ENCODE results near the gene CST7.

CST7 gene

GRCh38 chr20:25006431-25007167 lies 57.5 kb downstream of the CST7 start:
- TF ChIP-seq SIN3A (IDR thresholded peaks at IDR 0.05; ENCODE audit: borderline replicate concordance, insufficient read depth, low read length) (no peak), POLR2AphosphoS5 (IDR thresholded peaks at IDR 0.05; ENCODE audit: low read depth, low read length) (no peak), TAF1 (IDR thresholded peaks at IDR 0.05; ENCODE audit: borderline replicate concordance, insufficient read depth, low read length) (no peak), FOXP2 (optimal IDR thresholded peaks at IDR 0.05; ENCODE audit: borderline replicate concordance, extremely low read depth, extremely low read length, insufficient read depth) (no peak)
- TF ChIP-seq, protein P1, sequence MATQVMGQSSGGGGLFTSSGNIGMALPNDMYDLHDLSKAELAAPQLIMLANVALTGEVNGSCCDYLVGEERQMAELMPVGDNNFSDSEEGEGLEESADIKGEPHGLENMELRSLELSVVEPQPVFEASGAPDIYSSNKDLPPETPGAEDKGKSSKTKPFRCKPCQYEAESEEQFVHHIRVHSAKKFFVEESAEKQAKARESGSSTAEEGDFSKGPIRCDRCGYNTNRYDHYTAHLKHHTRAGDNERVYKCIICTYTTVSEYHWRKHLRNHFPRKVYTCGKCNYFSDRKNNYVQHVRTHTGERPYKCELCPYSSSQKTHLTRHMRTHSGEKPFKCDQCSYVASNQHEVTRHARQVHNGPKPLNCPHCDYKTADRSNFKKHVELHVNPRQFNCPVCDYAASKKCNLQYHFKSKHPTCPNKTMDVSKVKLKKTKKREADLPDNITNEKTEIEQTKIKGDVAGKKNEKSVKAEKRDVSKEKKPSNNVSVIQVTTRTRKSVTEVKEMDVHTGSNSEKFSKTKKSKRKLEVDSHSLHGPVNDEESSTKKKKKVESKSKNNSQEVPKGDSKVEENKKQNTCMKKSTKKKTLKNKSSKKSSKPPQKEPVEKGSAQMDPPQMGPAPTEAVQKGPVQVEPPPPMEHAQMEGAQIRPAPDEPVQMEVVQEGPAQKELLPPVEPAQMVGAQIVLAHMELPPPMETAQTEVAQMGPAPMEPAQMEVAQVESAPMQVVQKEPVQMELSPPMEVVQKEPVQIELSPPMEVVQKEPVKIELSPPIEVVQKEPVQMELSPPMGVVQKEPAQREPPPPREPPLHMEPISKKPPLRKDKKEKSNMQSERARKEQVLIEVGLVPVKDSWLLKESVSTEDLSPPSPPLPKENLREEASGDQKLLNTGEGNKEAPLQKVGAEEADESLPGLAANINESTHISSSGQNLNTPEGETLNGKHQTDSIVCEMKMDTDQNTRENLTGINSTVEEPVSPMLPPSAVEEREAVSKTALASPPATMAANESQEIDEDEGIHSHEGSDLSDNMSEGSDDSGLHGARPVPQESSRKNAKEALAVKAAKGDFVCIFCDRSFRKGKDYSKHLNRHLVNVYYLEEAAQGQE (IDR thresholded peaks at IDR 0.05; ENCODE audit: insufficient read depth in 1 of 2, low read depth in 2 of 2, low read length in 2 of 2): no peak

- TF ChIP-seq TAF1 (IDR thresholded peaks at IDR 0.05; ENCODE audit: borderline replicate concordance, insufficient read depth, low read length) (no peak), SIN3A (IDR thresholded peaks at IDR 0.05; ENCODE audit: borderline replicate concordance, insufficient read depth, low read length) (no peak), POLR2AphosphoS5 (IDR thresholded peaks at IDR 0.05; ENCODE audit: low read depth, low read length) (no peak), FOXP2 (optimal IDR thresholded peaks at IDR 0.05; ENCODE audit: borderline replicate concordance, extremely low read depth, extremely low read length, insufficient read depth) (no peak)
- TF ChIP-seq, protein P1 (IDR thresholded peaks at IDR 0.05; ENCODE audit: insufficient read depth in 1 of 2, low read depth in 2 of 2, low read length in 2 of 2): no peak
These were observed 58.6 kb downstream of the CST7 start for GRCh38 chr20:25007491-25008305.

DNA sequence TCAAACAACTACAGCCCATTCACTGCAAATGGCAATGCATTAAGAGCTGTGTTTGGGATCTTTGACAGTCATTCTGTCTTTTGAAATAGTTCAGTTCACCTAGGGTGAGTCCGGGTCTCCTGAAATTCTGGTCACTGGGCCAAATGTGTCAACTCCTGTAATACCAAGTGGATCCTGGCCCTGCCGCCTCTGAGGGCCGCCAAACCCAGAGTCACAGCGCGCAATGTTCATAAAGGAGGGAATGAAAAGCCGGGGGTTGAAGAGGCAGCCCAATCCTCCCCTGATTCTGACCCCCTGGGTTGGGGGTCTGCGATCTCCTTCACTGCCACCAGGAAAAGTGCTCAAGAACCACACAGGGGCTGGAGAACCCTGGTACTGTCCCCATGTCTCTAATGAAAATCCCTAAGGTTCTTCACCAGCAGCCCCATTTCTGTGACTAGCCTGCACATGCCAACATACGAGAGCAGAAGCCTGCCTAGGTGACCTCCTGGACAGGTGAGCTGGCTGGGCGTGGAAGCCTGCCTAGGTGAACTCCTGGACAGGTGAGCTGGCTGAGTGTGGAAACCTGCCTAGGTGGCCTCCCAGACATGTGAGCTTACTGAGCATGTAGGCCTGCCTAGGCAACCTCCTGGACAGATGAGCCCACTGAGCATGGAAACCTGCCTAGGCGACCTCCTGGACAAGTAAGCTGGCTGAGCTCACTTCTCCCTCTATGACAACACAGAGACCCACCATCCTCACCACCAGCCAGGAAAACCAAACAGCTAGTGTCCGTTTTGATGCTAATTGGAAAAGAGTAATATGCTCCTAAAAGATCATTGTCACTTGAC lies 59.5 kb downstream of the CST7 start:
- TF ChIP-seq POLR2AphosphoS5 (IDR thresholded peaks at IDR 0.05; ENCODE audit: low read depth, low read length) (no peak), SIN3A (IDR thresholded peaks at IDR 0.05; ENCODE audit: borderline replicate concordance, insufficient read depth, low read length) (no peak), TAF1 (IDR thresholded peaks at IDR 0.05; ENCODE audit: borderline replicate concordance, insufficient read depth, low read length) (no peak), FOXP2 (optimal IDR thresholded peaks at IDR 0.05; ENCODE audit: borderline replicate concordance, extremely low read depth, extremely low read length, insufficient read depth) (no peak)
- TF ChIP-seq, protein P1 (IDR thresholded peaks at IDR 0.05; ENCODE audit: insufficient read depth in 1 of 2, low read depth in 2 of 2, low read length in 2 of 2): no peak

All from PFSK-1 (cell line).